Motor neuron (in vitro differentiated cells): Measurements from ENCODE around the gene TMUB1. TPM values are rescaled to one million over a fixed set of nuclear protein-coding genes. Genes with fewer than 3 reads are reported as not detected.

Source experiments
- ATAC-seq, 8 experiments: fragments of 200-7000 bp; cut with Tn5 transposase; replicated peaks in 6 of 8; 2 replicates each; pipeline ENCODE4 v1.8.0; 2021; ENCODE audit warnings: mild to moderate bottlenecking in 8 of 8, moderate library complexity in 8 of 8
- H3K27ac ChIP-seq, 2 donors: fragments of 250-450 bp; sonication (Bioruptor Pico); 2 replicates each; pipeline ENCODE4 v1.9.0; 2021; ENCODE audit warnings: antibody characterized with exemption in 2 of 2, mild to moderate bottlenecking in 2 of 2, moderate library complexity in 1 of 2
- H3K4me1 ChIP-seq, 2 donors: fragments of 250-450 bp; sonication (Bioruptor Pico); replicated peaks in 1 of 2; 2 replicates each; pipeline ENCODE4 v1.6.1; 2021; ENCODE audit warnings: antibody characterized with exemption in 2 of 2, mild to moderate bottlenecking in 2 of 2, moderate library complexity in 1 of 2
- H3K4me3 ChIP-seq, 5 donors: fragments of 250-450 bp; sonication (Bioruptor Pico); 2 replicates each; pipeline ENCODE4 v1.9.0; 2021; ENCODE audit warnings: antibody characterized with exemption in 5 of 5, mild to moderate bottlenecking in 5 of 5, moderate library complexity in 4 of 5
- WGBS, 10 experiments: fragments of 450-650 bp; shearing (Covaris generic); methylation state at CpG; one replicate each; pipeline ENCODE4 v1.0.0; 2022; 5-methylcytosine and 5-hydroxymethylcytosine counted together
- in situ Hi-C, 9 experiments: fragments of 400-800 bp; cut with MboI; loops; one replicate each; pipeline ENCODE4 v1.15.0; 2021; ENCODE audit warnings: low sequenced_read_pairs in 9 of 9, low pct_unique_long_range_greater_than_20kb in 2 of 9; ENCODE audit not compliant: unreplicated experiment in 9 of 9
- total RNA-seq, 8 experiments: library from RNA; unstranded; fragments of 300-600 nt; gene quantifications; 2 replicates each; pipeline versions ENCODE4 v1.2.3 to v1.2.4, GENCODE V29; 2022

TMUB1 gene, protein sequence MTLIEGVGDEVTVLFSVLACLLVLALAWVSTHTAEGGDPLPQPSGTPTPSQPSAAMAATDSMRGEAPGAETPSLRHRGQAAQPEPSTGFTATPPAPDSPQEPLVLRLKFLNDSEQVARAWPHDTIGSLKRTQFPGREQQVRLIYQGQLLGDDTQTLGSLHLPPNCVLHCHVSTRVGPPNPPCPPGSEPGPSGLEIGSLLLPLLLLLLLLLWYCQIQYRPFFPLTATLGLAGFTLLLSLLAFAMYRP
- total RNA-seq: 10 to 100 TPM; 18.2 to 33.3 (median 30.6) TPM

DNA sequence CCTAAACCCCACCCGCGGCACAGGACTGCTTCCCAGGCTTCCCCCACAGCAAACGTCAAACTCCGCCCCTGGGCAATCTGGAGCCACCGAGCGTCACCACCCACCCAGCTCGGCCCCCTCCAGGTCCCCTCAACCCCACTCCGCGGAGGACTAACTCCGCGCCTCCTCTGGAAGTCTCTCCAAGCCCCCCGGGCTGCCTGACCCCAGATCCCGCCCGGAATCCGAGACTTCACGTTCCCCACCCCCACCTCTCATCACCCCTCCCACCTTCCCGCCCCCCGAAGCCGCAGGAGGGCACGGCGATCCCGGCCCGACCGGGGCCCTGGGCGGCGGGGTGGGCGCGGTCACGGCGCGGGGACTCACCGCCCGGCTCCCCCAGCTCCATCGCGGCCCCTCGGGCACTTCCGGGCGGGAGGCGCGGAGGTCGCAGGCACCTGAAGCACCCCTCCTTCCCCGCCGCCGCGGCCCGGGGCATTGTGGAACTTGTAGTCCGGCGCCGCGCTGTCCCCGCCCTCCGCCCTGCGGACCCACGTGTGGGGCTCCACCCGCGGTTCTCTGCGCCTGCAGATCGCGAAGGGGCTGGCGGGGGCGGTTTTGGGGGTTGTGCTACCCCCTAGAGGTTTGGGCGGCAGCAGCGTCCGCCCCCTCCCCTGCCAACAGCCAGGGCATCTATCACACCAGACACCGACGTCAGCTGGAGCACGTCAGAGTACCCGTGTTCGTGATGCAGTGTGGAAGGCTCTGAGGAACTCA is at the start of gene TMUB1:
TSS of gene TMUB1 (minus strand) at position 423 of the 753 bp plus-strand sequence. CDS start 930 bp downstream, outside the sequence.
- whole genome bisulfite sequencing, 10 experiments: 0% methylated on average over 1 of the region's 69 CpGs; no CpG with 5 or more reads in 9 of the 10 experiments
- Histone ChIP-seq H3K27ac (peak within 1 kb of the TSS; percentile 67 to 72), H3K4me3 (peak within 1 kb of the TSS; percentile 72 to 95 (median 94)), H3K4me1 (peaks cover 39 to 46% of the 10 kb centered on the region in 2 donors)
- ATAC-seq: peak; percentile 2 to 55 (median 46)
- in situ Hi-C loops: no loop called here

GRCh38 chr7:151132461-151133205 is 49.3 kb upstream of the TMUB1 start:
- 93 to 100% (median 100%) methylated on average over 1 to 5 of the region's 21 CpGs; no CpG with 5 or more reads in 3 of the 10 experiments for WGBS, 10 experiments
- Histone ChIP-seq H3K27ac (no peak overlapping the region), H3K4me1 (peaks cover 10% of the 10 kb centered on the region in 2 donors), H3K4me3 (no peak overlapping the region)
- in situ Hi-C loops: no loop called here
- ATAC-seq: no peak

DNA sequence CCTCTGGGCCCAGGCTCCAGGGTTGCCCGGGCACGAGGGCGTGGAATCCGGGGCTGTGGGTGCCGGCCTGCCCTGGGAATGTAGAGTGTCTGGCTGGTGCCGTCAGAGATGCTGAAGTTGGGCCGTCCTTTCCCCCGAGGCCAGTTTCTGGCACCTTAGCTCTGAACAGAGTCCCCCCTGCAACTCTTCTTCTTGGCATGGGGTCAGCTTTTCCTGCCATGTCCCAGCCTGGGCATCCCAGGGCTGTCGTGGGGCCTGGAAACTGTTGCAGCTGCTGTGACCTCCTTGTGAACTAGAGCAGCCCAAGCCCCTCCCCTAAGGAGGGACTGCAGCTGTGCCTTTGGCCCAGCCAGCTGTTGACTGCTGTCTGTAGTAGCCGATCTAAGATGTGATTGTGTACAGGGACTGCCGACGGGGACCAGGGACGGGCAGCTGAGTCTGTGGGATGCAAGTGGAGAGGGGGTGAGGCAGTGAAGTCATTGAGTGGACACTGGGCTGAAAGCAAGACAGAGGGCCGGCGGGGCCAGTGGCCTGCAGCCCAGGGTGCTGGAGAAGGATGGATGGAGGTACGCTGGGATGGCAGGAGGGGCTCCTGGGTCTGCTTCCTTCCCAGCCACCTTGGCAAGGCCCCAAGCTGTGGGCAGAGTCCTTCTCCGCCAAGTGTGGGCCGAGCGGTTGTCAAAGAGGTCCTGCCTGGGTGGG is 48.5 kb upstream of the TMUB1 start:
- 20 to 100% (median 73%) methylated on average over 1 to 9 of the region's 19 CpGs; no CpG with 5 or more reads in 5 of the 10 experiments for WGBS, 10 experiments
- ATAC-seq: peak in 3 of 8 experiments; percentile 33 to 36 (median 35)

DNA sequence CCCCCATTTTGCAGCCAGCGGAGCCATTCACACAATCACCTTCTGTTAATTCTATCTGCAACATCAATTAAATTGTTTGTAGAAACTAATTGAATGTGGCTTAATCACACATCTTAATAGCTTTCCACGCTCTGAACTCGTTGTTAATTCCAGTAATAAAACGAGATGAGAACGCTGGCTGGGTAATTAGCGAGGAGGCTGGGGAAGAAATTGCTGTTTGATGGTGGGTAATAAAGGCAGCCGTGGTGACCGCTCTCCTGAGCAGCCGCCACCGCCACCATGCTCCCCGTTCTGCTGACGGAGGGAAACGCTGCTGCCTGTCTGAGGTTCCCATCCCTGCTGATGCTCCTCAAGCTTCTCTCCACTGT is 47.9 kb upstream of the TMUB1 start:
- WGBS, 10 experiments: 43 to 82% (median 53%) methylated on average over 4 to 12 of the region's 13 CpGs; no CpG with 5 or more reads in 6 of the 10 experiments
- Histone ChIP-seq H3K4me1 (peaks cover 12 to 22% of the 10 kb centered on the region in 2 donors), H3K4me3 (no peak overlapping the region), H3K27ac (no peak overlapping the region)
- peak in 1 of 8 experiments; percentile 40 for ATAC-seq
- in situ Hi-C loops: no loop called here

More for the DNA sequence above, 48.5 kb upstream of the TMUB1 start:
- Histone ChIP-seq H3K27ac (no peak overlapping the region), H3K4me3 (no peak overlapping the region), H3K4me1 (peaks cover 11 to 17% of the 10 kb centered on the region in 2 donors)
- in situ Hi-C loops: no loop called here

DNA sequence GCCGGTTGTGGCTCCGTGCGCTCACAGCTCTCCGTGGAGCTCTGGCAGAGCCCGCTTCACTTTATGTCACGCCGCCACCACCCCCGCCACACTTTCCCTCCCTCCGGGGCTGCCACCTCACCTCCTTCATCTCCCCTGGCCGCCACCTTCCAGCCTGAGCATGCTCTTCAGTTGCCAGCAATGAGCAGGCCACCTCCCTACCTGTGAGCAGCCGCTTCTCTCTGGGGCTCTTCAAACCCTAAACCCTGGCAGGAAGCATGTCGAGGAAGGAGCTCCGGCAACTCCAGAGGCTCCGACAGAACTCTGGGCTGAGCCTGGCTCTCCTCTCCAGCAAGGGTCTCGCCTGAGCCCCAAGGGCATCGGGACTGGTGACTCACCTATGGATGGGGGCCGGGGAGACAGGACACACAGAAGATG is 47.5 kb upstream of the TMUB1 start:
- H3K4me3 ChIP-seq: no peak overlapping the region
- WGBS, 10 experiments: 70 to 76% methylated on average over 2 to 5 of the region's 17 CpGs; no CpG with 5 or more reads in 8 of the 10 experiments
- no peak for ATAC-seq
- H3K4me1 ChIP-seq: peaks cover 12 to 25% of the 10 kb centered on the region in 2 donors
- in situ Hi-C loops: no loop called here
- H3K27ac ChIP-seq: no peak overlapping the region

GRCh38 chr7:151129960-151130591 is 46.8 kb upstream of the TMUB1 start:
- H3K27ac ChIP-seq: no peak overlapping the region
- H3K4me1 ChIP-seq: peaks cover 14 to 31% of the 10 kb centered on the region in 2 donors
- no peak for ATAC-seq
- WGBS, 10 experiments: 80 to 100% (median 88%) methylated on average over 1 to 5 of the region's 9 CpGs; no CpG with 5 or more reads in 7 of the 10 experiments
- in situ Hi-C loops: loop anchor here in 1 of 9 experiments (10.0 kb wide), 1 partner anchor 45 kb away; no protein-coding TSS in a partner anchor
- H3K4me3 ChIP-seq: no peak overlapping the region

DNA sequence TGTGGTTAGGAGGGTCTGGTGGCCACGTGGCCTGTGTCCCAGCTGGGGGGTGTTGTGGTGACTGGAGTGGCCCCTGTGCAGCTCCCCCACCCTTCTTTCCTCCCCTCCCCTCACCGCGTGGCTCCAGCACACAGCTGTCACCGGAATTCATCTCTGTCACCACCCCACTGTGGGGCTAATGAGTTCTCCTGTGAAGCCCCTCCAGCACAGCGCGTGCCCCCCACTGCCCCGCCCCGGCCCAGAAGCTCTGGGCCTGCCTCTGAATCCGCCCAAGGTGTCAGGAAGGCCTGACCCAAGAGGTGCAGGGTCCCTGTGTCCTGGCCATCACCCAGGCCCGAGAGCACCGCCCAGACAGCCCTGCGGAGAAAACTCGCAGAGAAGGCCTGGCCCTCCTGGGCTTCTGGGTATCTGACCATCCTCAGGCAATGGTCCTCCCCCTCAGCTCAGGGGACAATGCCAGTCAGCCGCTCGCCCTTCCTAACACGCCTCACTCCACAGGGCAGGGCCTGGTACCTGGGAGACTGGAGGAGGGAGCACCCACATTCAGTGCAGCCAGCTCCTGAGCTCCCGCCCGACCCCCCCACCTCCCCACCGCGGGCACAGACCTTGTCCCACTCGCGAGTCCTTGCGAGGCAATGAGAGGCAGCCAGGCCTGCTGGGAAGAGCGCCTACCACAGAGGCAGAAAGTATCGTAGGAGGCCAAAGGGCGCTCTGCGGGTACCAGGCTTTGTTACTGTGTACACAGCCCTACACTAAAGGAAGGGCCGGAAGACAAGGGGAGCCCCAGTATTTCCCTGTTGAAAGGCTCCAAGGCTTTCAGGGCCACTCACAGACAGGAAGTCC is 46.0 kb upstream of the TMUB1 start:
- peaks cover 14 to 31% of the 10 kb centered on the region in 2 donors for H3K4me1 ChIP-seq
- in situ Hi-C loops: loop anchor here in 1 of 9 experiments (10.0 kb wide), 1 partner anchor 45 kb away; no protein-coding TSS in a partner anchor
- no peak overlapping the region for H3K27ac ChIP-seq
- no peak for ATAC-seq
- WGBS, 10 experiments: 76 to 100% (median 90%) methylated on average over 1 to 5 of the region's 28 CpGs; no CpG with 5 or more reads in 6 of the 10 experiments
- H3K4me3 ChIP-seq: no peak overlapping the region

GRCh38 chr7:151128716-151129115 is 45.4 kb upstream of the TMUB1 start:
- WGBS, 10 experiments: no CpG with 5 or more reads among the region's 8 CpGs
- ATAC-seq: no peak
- H3K4me1 ChIP-seq: peaks cover 14 to 31% of the 10 kb centered on the region in 2 donors

GRCh38 chr7:151128144-151128543 is 44.9 kb upstream of the TMUB1 start:
- 40 to 100% (median 60%) methylated on average over 2 to 3 of the region's 14 CpGs; no CpG with 5 or more reads in 7 of the 10 experiments for whole genome bisulfite sequencing, 10 experiments
- Histone ChIP-seq H3K27ac (no peak overlapping the region), H3K4me3 (no peak overlapping the region), H3K4me1 (peaks cover 14 to 31% of the 10 kb centered on the region in 2 donors)
- in situ Hi-C loops: loop anchor here in 1 of 9 experiments (10.0 kb wide), 1 partner anchor 47 kb away; no protein-coding TSS in a partner anchor
- no peak for ATAC-seq

More at GRCh38 chr7:151128716-151129115, 45.4 kb upstream of the TMUB1 start:
- H3K27ac ChIP-seq: no peak overlapping the region
- in situ Hi-C loops: loop anchor here in 1 of 9 experiments (10.0 kb wide), 1 partner anchor 46 kb away; no protein-coding TSS in a partner anchor
- no peak overlapping the region for H3K4me3 ChIP-seq

GRCh38 chr7:151126491-151127137 is 43.3 kb upstream of the TMUB1 start:
- ATAC-seq: peak in 2 of 8 experiments; percentile 0 to 10
- Histone ChIP-seq H3K27ac (peak overlapping the region in 1 of 2 donors; percentile 58), H3K4me1 (peaks cover 14 to 26% of the 10 kb centered on the region in 2 donors), H3K4me3 (peak overlapping the region in 2 of 5 donors; percentile 20 to 33)
- 50 to 100% (median 80%) methylated on average over 1 to 5 of the region's 19 CpGs; no CpG with 5 or more reads in 5 of the 10 experiments for WGBS, 10 experiments
- in situ Hi-C loops: loop anchor here in 1 of 9 experiments (10.0 kb wide), 1 partner anchor 48 kb away; no protein-coding TSS in a partner anchor
